Cerebellar nuclear complex (tissue), 1 donor: ENCODE data around the gene QRICH2.
"Not testable (repeated sequence)": the region's sequence is repeated elsewhere in the genome, so short reads cannot be mapped to it uniquely, and the experiment has no call there.

Experiments
- DNase-seq, 2 experiments: peaks; one replicate each; lab custom pipeline; 2025; lab: John Stamatoyannopoulos, UW

QRICH2 gene

GRCh38 chr17:76247304-76247703 is 60.8 kb downstream of the QRICH2 start:
- no peak for DNase-seq

- DNase-seq = no peak
Measured at GRCh38 chr17:76246080-76247066, 61.7 kb downstream of the QRICH2 start.

GRCh38 chr17:76244721-76245120 is 63.4 kb downstream of the QRICH2 start:
- DNase-seq = not testable (repeated sequence)

- DNase-seq = no peak
Measured at GRCh38 chr17:76243826-76244679, 64.0 kb downstream of the QRICH2 start.

GRCh38 chr17:76241691-76242255 is 66.3 kb downstream of the QRICH2 start:
- DNase-seq = no peak

GRCh38 chr17:76241204-76241538 is 66.9 kb downstream of the QRICH2 start:
- no peak for DNase-seq

- DNase-seq = no peak
Measured at GRCh38 chr17:76240461-76241203, 67.4 kb downstream of the QRICH2 start, which contains the start of gene RNF157. TSS of gene RNF157 (minus strand) at chr17:76240493. CDS start at chr17:76240240, 253 bp downstream.

- DNase-seq = no peak
Measured at GRCh38 chr17:76239538-76240274, 68.4 kb downstream of the QRICH2 start.

GRCh38 chr17:76238847-76239537 is 69.1 kb downstream of the QRICH2 start:
- peak; percentile 34 to 43 for DNase-seq

- DNase-seq = no peak
Measured at GRCh38 chr17:76237859-76238313, 70.2 kb downstream of the QRICH2 start.

- no peak for DNase-seq
Measured at GRCh38 chr17:76236603-76237002, 71.5 kb downstream of the QRICH2 start.

- DNase-seq = no peak
Measured at GRCh38 chr17:76235883-76236282, 72.2 kb downstream of the QRICH2 start.

GRCh38 chr17:76234354-76234679 is 73.8 kb downstream of the QRICH2 start:
- DNase-seq = no peak

- no peak for DNase-seq
Measured at GRCh38 chr17:76233588-76234353, 74.3 kb downstream of the QRICH2 start.

GRCh38 chr17:76232342-76232741 is 75.7 kb downstream of the QRICH2 start:
- DNase-seq = no peak

GRCh38 chr17:76226749-76227148 is 81.3 kb downstream of the QRICH2 start:
- DNase-seq = not testable (repeated sequence)

- DNase-seq = not testable (repeated sequence)
Measured at GRCh38 chr17:76225373-76226086, 82.5 kb downstream of the QRICH2 start.
